H1 (cell line): ENCODE results near the gene ZNF595. TPM values are rescaled to one million over a fixed set of nuclear protein-coding genes. Genes with fewer than 3 reads are reported as not detected.
"Not testable (repeated sequence)": the region's sequence is repeated elsewhere in the genome, so short reads cannot be mapped to it uniquely, and the experiment has no call there.

Experiments used
- CTCF ChIA-PET: fragments of 300-600 bp; sonication (Branson Sonifier 250); formaldehyde crosslinking; loops from one replicate; lab custom pipeline; 2021; ENCODE audit not compliant: partially characterized antibody; lab: Charles Lee
- POLR2A ChIA-PET: fragments of 300-600 bp; sonication (Branson Sonifier 250); formaldehyde crosslinking; loops from one replicate; lab custom pipeline; 2021; ENCODE audit warnings: inconsistent platforms; ENCODE audit not compliant: partially characterized antibody; lab: Charles Lee
- DNase-seq, 2 experiments: peaks; one replicate each; pipeline versions ENCODE4 v3.0.0 to v3.0.0-alpha.2; 2010 to 2022; ENCODE audit warnings: low spot score in 2 of 2, low read depth in 1 of 2, mixed read lengths in 1 of 2
- FAIRE-seq: peaks from 2 replicates; lab custom pipeline; 2011; peaks lifted over from hg19 to GRCh38; lab: Jason Lieb, UNC
- H2AFZ ChIP-seq: 2 replicates; pipeline ENCODE4 v1.8.1; 2012; ENCODE audit warnings: low read length, inconsistent platforms
- H2AK5ac ChIP-seq: 2 replicates; pipeline ENCODE4 v1.6.1; 2013; ENCODE audit warnings: low read depth, low read length
- H2BK120ac ChIP-seq: replicated peaks from 2 replicates; pipeline ENCODE3; 2013; ENCODE audit warnings: low read depth, low read length, inconsistent platforms
- H2BK12ac ChIP-seq: 2 replicates; pipeline ENCODE4 v1.6.1; 2013; ENCODE audit warnings: low read depth, low read length
- H2BK15ac ChIP-seq: 2 replicates; pipeline ENCODE4 v1.6.1; 2013; ENCODE audit warnings: low read length
- H2BK20ac ChIP-seq: 2 replicates; pipeline ENCODE4 v1.6.1; 2013; ENCODE audit warnings: low read length
- H2BK5ac ChIP-seq: 2 replicates; pipeline ENCODE4 v1.6.1; 2013; ENCODE audit warnings: low read depth, low read length
- H3K14ac ChIP-seq: 2 replicates; pipeline ENCODE4 v1.6.1; 2013; ENCODE audit warnings: inconsistent platforms; ENCODE audit not compliant: insufficient read length
- H3K18ac ChIP-seq: 2 replicates; pipeline ENCODE4 v1.6.1; 2013; ENCODE audit warnings: low read length; ENCODE audit errors: extremely low read depth
- H3K23ac ChIP-seq: 2 replicates; pipeline ENCODE4 v1.6.1; 2013; ENCODE audit warnings: inconsistent platforms; ENCODE audit not compliant: insufficient read length
- H3K23me2 ChIP-seq: 2 replicates; pipeline ENCODE4 v1.6.1; 2013; ENCODE audit warnings: low read depth, low read length
- H3K27ac ChIP-seq: 2 replicates; pipeline ENCODE4 v1.6.1; 2011; ENCODE audit warnings: low read depth, low read length, inconsistent platforms
- H3K27me3 ChIP-seq, 4 experiments: replicated peaks in 1 of 4; 1 replicate in 1 of 4; 2 replicates in 3 of 4; pipeline versions ENCODE4 v1.6.1 to v1.8.1; 2011 to 2013; ENCODE audit warnings: low read length in 3 of 4, mild to moderate bottlenecking in 3 of 4, inconsistent platforms in 2 of 4, mixed read lengths in 2 of 4, moderate library complexity in 1 of 4; ENCODE audit not compliant: control insufficient read depth in 3 of 4, insufficient read depth in 3 of 4; ENCODE audit errors: extremely low read depth in 1 of 4
- H3K36me3 ChIP-seq, 4 experiments: 2 replicates each; pipeline versions ENCODE4 v1.6.1 to v1.8.1; 2011 to 2013; ENCODE audit warnings: mild to moderate bottlenecking in 4 of 4, low read length in 3 of 4, moderate library complexity in 2 of 4, control low read depth in 1 of 4, inconsistent platforms in 1 of 4; ENCODE audit not compliant: insufficient read depth in 4 of 4, control insufficient read depth in 2 of 4
- H3K4ac ChIP-seq: replicated peaks from 2 replicates; pipeline ENCODE3; 2013; ENCODE audit warnings: low read length, low read depth, mixed read lengths, inconsistent platforms; ENCODE audit not compliant: insufficient read length
- H3K4me1 ChIP-seq, 4 experiments: replicated peaks in 1 of 4; 1 replicate in 1 of 4; 2 replicates in 3 of 4; pipeline versions ENCODE4 v1.6.1 to v1.8.1; 2011 to 2013; ENCODE audit warnings: low read length in 3 of 4, inconsistent platforms in 2 of 4, mixed read lengths in 1 of 4; ENCODE audit not compliant: insufficient read depth in 4 of 4, control insufficient read depth in 3 of 4
- H3K4me2 ChIP-seq, 2 experiments: 2 replicates each; pipeline versions ENCODE4 v1.6.1 to v1.8.1; 2011 to 2013; ENCODE audit warnings: low read depth in 2 of 2, low read length in 2 of 2, control low read depth in 1 of 2, inconsistent platforms in 1 of 2, mild to moderate bottlenecking in 1 of 2; ENCODE audit not compliant: insufficient read depth in 1 of 2
- H3K4me3 ChIP-seq, 4 experiments: fragments of 200-600, 300-600 bp in 1 of 4; sonication (generic), shearing (Covaris generic), sonication (Bioruptor Twin) in 1 of 4; 2 replicates each; pipeline versions ENCODE4 v1.5.1 to v1.8.1; 2011 to 2016; ENCODE audit warnings: low read length in 4 of 4, low read depth in 3 of 4, control low read depth in 2 of 4, inconsistent platforms in 2 of 4, mild to moderate bottlenecking in 2 of 4, mixed read lengths in 1 of 4, moderate library complexity in 1 of 4; ENCODE audit not compliant: insufficient read depth in 2 of 4; ENCODE audit errors: extremely low read depth in 1 of 4
- H3K56ac ChIP-seq: replicated peaks from 2 replicates; pipeline ENCODE3; 2013; ENCODE audit warnings: low read depth, mild to moderate bottlenecking, mixed read lengths, low read length, inconsistent platforms; ENCODE audit not compliant: insufficient read length
- H3K79me1 ChIP-seq: 2 replicates; pipeline ENCODE4 v1.6.1; 2013; ENCODE audit warnings: low read depth, low read length, control low read depth
- H3K79me2 ChIP-seq, 2 experiments: 2 replicates each; pipeline versions ENCODE4 v1.6.1 to v1.8.1; 2012 to 2013; ENCODE audit warnings: low read length in 2 of 2, mild to moderate bottlenecking in 2 of 2, inconsistent platforms in 1 of 2; ENCODE audit not compliant: insufficient read depth in 2 of 2, control insufficient read depth in 1 of 2
- H3K9ac ChIP-seq, 4 experiments: replicated peaks in 1 of 4; 1 replicate in 1 of 4; 2 replicates in 3 of 4; pipeline versions ENCODE4 v1.6.1 to v1.8.1; 2011 to 2013; ENCODE audit warnings: low read depth in 3 of 4, low read length in 3 of 4, control low read depth in 2 of 4, mild to moderate bottlenecking in 2 of 4, moderate library complexity in 2 of 4, inconsistent platforms in 1 of 4; ENCODE audit errors: extremely low read depth in 1 of 4
- H3K9me3 ChIP-seq, 2 experiments: 2 replicates each; pipeline versions ENCODE4 v1.6.1 to v1.8.1; 2012 to 2013; ENCODE audit warnings: mild to moderate bottlenecking in 2 of 2, moderate library complexity in 2 of 2, control low read depth in 1 of 2, inconsistent platforms in 1 of 2, low read depth in 1 of 2, low read length in 1 of 2, mixed read lengths in 1 of 2; ENCODE audit not compliant: insufficient read depth in 2 of 2
- H4K20me1 ChIP-seq, 2 experiments: replicated peaks in 1 of 2; 2 replicates each; pipeline versions ENCODE3 to v1.8.1; 2011 to 2013; ENCODE audit warnings: inconsistent platforms in 2 of 2, low read length in 2 of 2, mild to moderate bottlenecking in 1 of 2; ENCODE audit not compliant: insufficient read depth in 2 of 2, control insufficient read depth in 1 of 2
- H4K5ac ChIP-seq: 2 replicates; pipeline ENCODE4 v1.6.1; 2013; ENCODE audit warnings: low read length, low read depth, mixed read lengths, inconsistent platforms; ENCODE audit not compliant: insufficient read length
- H4K8ac ChIP-seq: 2 replicates; pipeline ENCODE4 v1.8.0; 2013; ENCODE audit warnings: mild to moderate bottlenecking, moderate library complexity, low read length, inconsistent platforms; ENCODE audit not compliant: insufficient read depth; ENCODE audit errors: extremely low read depth
- H4K91ac ChIP-seq: replicated peaks from 2 replicates; pipeline ENCODE3; 2013; ENCODE audit warnings: low read length, mixed read lengths, inconsistent platforms; ENCODE audit not compliant: insufficient read length
- KDM1A ChIP-seq: fragments of 200-600, 300-600 bp; sonication (generic); IDR thresholded peaks from 2 replicates; pipeline ENCODE4 v1.7.1; 2016; ENCODE audit warnings: mild to moderate bottlenecking, low read length, borderline replicate concordance
- TBP ChIP-seq: IDR thresholded peaks from 2 replicates; pipeline ENCODE4 v1.6.1; 2011; ENCODE audit warnings: low read depth, low read length, improper control_type of control experiment
- WGBS, 2 experiments: shearing (Covaris generic) in 1 of 2; methylation state at CpG; one replicate each; pipeline versions ENCODE4 v1.1.6 to v1.1.7; 2013 to 2015; ENCODE audit warnings: low lambda C conversion rate in 2 of 2, mixed read lengths in 2 of 2, inconsistent platforms in 1 of 2, low coverage in 1 of 2, missing lambda C conversion rate in 1 of 2; ENCODE audit not compliant: insufficient replicate concordance in 2 of 2, insufficient coverage in 1 of 2, insufficient read length in 1 of 2; ENCODE audit errors: extremely low coverage in 1 of 2, missing lambda C conversion rate in 1 of 2; 5-methylcytosine and 5-hydroxymethylcytosine counted together
- polyA plus RNA-seq, 7 experiments: library from polyadenylated mRNA; depleted of rRNA in 3 of 7; stranded (reverse) in 5 of 7; unstranded in 2 of 7; fragments of >200 nt in 5 of 7; fragments of 200-250 nt in 2 of 7; gene quantifications; 1 replicate in 5 of 7; 2 replicates in 1 of 7; 4 replicates in 1 of 7; pipeline versions ENCODE4 v1.2.1 to v1.2.3, GENCODE V29; 2011 to 2013; ENCODE audit warnings: missing spikeins in 2 of 7, mixed read lengths in 2 of 7
- total RNA-seq: library from RNA; stranded (reverse); fragmentation: NEBNext Ultra II Directional; extraction: Animal tissue kit (Norgen Biotek cat#: 25700); gene quantifications from 2 replicates; pipeline ENCODE4 v1.2.1, GENCODE V29; 2021

The ZNF595 gene
- total and polyA plus RNA-seq, 2 of the 8 experiments (the other 6 are each of a cell fraction or from before 2014, with no cell fraction given) = 3.3 to 22.5 TPM

GRCh38 chr4:123922-124274 lies 70.8 kb downstream of the ZNF595 start:
- H2BK120ac ChIP-seq, H3K14ac ChIP-seq, H2BK15ac ChIP-seq, H4K5ac ChIP-seq, H3K4me1 ChIP-seq, H3K23ac ChIP-seq, H3K56ac ChIP-seq, FAIRE-seq, H3K18ac ChIP-seq, H3K27ac ChIP-seq, H4K91ac ChIP-seq, DNase-seq, H3K27me3 ChIP-seq, H2BK5ac ChIP-seq, H3K9me3 ChIP-seq, H2BK20ac ChIP-seq, H3K79me1 ChIP-seq, H3K23me2 ChIP-seq, H4K20me1 ChIP-seq, H2AK5ac ChIP-seq, H2AFZ ChIP-seq, H2BK12ac ChIP-seq, H3K4ac ChIP-seq: not testable (repeated sequence)
- Histone ChIP-seq H4K8ac (peak overlapping the region; percentile 91; the same call in 1 of the 2 replicates), H3K79me2 (peaks cover 10 to 43% of the 10 kb centered on the region in 2 experiments), H3K36me3 (peaks cover 8 to 27% (median 11%) of the 10 kb centered on the region in 4 experiments; a peak in 7 of 8 replicates), H3K4me2 (peak overlapping the region; percentile 95), H3K9ac (peak overlapping the region in 3 of 4 experiments; percentile 77 to 99 (median 97); a peak in 5 of 7 replicates), H3K4me3 (peak overlapping the region; percentile 5 to 98 (median 86); a peak in 3 of 8 replicates)
- ChIA-PET CTCF (interaction anchor here (1.1 to 2.3 kb wide), 8 partner anchors 8 to 119 kb away, joined by 3 to 9 read pairs (median 4); no protein-coding TSS in a partner anchor), POLR2A (interaction anchor here (0.8 to 4.6 kb wide), 19 partner anchors 8 to 329 kb away, joined by 3 to 47 read pairs (median 6); partner anchors contain the start of genes ZNF595 and ZNF732)
- peak; percentile 87; the same call in 1 of the 2 replicates for TF ChIP-seq KDM1A
- TF ChIP-seq TBP = peak; percentile 30; the same call in 1 of the 2 replicates
- 39% methylated on average over 10 of the region's 10 CpGs; no CpG with 5 or more reads in 1 of the 2 experiments for WGBS, 2 experiments
